ENCODE measurements around the gene CDK10.
A peak's percentile ranks its signal among the peaks of the same experiment; 100 is the strongest.
"Not testable (repeated sequence)": the region's sequence is repeated elsewhere in the genome, so short reads cannot be mapped to it uniquely, and the experiment has no call there.

CDK10 gene, protein sequence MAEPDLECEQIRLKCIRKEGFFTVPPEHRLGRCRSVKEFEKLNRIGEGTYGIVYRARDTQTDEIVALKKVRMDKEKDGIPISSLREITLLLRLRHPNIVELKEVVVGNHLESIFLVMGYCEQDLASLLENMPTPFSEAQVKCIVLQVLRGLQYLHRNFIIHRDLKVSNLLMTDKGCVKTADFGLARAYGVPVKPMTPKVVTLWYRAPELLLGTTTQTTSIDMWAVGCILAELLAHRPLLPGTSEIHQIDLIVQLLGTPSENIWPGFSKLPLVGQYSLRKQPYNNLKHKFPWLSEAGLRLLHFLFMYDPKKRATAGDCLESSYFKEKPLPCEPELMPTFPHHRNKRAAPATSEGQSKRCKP

DNA sequence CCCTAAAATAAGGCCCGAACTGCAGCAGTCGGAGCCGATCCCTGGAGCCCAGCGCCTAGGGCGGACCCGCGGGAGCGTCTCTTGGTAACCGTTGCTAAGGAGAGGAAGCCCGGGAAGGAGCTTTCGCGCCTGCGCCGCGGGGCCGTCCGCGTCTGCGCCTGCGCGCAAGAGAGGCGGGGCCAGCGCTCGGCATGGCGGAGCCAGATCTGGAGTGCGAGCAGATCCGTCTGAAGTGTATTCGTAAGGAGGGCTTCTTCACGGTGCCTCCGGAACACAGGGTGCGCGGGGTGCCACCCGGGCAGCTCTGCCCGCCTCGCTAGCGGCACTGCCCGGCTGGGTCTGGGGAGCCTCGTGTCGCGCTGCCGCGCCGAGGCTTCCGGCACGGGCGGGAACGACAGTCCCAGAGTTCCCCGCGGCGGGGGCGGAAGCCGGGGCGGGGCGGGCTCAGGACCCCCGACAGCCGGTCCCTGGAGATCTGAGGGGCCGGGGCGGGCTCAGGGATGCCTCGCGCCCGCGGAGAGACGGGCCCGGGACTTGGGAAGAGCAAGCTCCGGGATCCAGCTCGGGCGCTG is at the start of gene CDK10:
Gene CDK10, plus strand, starts transcription at position 170 of the 572 bp plus-strand sequence. Its CDS starts 22 bp downstream, at position 192.
- DNase-seq = peak; percentile 96

DNA sequence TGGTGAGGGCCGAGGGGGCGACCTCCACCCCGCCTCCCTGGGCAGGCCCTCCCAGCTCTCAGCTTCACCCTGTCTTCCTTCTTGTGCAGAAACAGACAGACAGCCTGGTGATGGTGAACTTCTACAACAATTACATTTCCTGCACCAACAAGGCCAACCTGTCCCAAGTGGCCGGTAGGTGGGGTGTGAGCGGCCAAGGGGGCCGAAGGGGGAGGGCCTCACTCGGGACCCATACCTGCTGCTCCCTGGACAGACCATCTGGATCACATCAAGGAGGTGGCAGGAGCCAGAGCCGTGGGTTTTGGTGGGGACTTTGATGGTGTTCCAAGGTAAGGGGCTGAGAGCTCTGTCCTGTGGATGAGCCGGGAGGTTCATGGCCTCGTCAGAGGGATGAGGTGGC is 49.1 kb upstream of the CDK10 start:
- DNase-seq = no peak

GRCh38 chr16:89638455-89638854 is 48.0 kb upstream of the CDK10 start:
- DNase-seq = no peak

DNA sequence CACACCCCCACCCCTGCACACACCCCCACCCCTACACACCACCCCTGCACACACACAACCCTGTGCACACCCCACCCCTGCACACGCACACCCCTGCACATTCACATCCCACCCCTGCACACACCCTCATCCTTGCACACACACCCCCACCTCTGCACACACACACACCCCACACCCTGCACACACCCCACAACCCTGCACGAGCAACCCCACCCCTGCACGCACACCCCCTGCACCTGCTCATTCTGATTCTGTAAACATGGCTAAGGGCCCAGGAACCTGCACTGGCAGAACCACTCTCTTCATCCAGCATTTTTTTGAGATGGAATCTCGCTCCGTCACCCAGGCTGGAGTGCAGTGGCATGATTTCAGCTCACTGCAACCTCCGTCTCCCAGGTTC is 47.1 kb upstream of the CDK10 start:
- no peak for DNase-seq

GRCh38 chr16:89641458-89642119 is 44.9 kb upstream of the CDK10 start:
- no peak for DNase-seq

GRCh38 chr16:89642574-89642973 is 43.9 kb upstream of the CDK10 start:
- DNase-seq = no peak

- no peak for DNase-seq
Observed at GRCh38 chr16:89643769-89644300, 42.7 kb upstream of the CDK10 start.

DNA sequence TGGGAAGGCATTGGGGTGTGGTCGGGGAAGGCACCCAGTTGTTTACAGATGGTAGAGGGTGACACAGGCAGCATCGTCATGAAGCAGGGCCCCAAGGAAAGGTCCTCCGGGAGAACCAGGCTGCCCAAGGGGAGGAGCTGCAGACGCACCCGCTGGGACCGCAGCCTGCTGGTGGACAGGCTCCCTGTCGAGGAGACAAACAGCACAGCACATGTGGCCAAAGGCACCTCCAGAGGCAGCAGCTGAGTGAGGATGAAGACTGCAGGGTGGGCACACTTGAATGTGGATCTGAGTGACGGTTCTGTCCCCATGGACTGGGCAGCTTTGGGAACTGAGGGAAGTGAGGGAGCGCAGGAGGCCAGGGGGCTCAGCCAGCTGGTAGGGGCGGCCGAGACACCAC is 41.4 kb upstream of the CDK10 start:
- DNase-seq = no peak

GRCh38 chr16:89646270-89646669 is 40.2 kb upstream of the CDK10 start:
- no peak for DNase-seq

DNA sequence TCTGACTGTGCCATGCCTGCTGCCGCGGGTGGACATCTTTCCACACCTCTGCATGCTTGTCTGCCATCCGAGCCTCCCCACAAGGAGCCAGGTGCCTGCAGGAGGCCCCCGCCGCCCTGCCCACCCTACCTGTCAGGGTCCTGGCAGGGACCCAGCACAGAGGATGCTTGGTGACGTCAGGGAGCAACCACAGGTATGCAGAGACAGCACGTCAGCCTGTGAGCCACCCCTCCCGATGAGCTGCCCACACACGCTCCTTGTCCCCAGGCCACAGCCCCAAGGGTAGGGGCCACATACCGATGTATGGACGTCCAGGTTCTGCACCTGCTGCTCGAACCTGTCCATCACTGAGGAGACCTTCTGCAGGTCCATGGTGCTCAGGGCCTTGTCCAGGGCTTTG is 39.6 kb upstream of the CDK10 start:
- no peak for DNase-seq

GRCh38 chr16:89651584-89651983 is 34.9 kb upstream of the CDK10 start:
- DNase-seq = no peak

DNA sequence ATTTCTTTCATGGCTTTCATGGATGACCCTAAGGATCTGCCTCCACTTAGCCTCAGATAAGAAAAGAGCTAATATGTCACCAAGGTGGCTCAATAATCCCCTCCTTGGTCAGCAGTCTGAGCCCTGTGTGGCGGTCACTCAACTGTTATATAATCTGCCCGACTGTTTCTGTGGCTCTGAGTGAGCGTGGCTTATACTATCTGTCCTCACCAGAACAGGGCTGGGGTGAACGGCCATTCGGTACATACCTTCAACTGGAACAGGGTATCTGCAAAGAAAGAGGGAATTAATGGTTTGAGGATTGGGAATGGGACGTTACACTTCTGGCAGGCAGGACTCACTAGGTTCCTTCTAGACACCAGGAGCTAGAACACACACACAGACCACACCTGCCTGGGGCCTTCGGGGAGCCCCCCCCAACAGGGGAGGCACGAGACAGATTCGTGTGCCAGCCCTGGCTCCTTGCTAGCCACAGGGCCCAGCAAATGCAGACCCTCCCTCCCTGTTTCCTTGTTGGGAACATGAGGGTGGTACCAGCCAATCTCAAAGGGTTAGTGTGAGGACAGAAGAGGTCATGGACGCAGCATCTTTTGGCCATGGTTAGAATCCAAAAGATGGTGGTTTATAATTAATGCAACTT is 32.7 kb upstream of the CDK10 start:
- no peak for DNase-seq

- DNase-seq = no peak
Observed at GRCh38 chr16:89655062-89655643, 31.3 kb upstream of the CDK10 start.

DNA sequence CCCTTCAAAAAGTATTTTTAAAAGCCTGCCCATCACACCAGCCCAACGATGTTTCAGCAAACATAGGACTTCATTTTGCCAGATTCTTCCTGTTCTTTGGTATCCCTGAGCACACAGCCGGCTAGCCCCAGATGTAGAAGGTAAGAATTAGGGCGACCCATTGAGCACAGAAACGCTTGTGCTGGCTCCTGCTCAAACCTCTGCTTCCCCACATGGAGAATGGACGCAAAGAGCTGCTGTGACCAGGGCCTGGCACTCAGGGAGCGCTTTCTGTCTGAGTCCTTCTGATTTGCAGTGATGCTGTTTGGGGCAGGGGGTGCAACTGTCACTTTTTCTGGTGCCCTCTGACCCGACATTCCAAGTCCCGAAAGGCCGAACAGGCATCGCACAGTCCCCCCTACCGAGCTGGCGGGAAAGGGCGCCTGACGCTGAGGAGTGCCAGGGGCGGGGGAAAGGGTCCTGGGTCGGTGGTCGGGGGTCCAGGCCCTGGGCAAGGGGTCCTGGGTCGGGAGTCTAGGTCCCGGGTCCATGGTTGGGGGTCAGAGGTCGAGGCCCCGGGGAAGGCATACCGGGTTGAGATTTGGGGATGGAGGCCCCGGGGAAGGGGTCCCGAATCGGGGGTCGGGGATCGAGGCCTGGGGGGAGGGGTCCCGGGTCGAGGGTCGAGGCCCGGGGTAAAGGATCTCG is 29.9 kb upstream of the CDK10 start:
- no peak for DNase-seq

- peak; percentile 94 for DNase-seq
Observed at GRCh38 chr16:89657442-89658220, 28.9 kb upstream of the CDK10 start, which contains the start of the genes CHMP1A and SPATA33. Gene CHMP1A, minus strand, starts transcription at chr16:89657708. Its CDS starts 120 bp downstream, at chr16:89657588. Gene SPATA33, plus strand, starts transcription at chr16:89657836. Its CDS starts 76 bp downstream, at chr16:89657912.

- DNase-seq = peak; percentile 60
Observed at GRCh38 chr16:89658221-89658879, 28.1 kb upstream of the CDK10 start.

GRCh38 chr16:89660146-89660545 is 26.3 kb upstream of the CDK10 start:
- no peak for DNase-seq

- no peak for DNase-seq
Observed at GRCh38 chr16:89661215-89661614, 25.3 kb upstream of the CDK10 start.

- not testable (repeated sequence) for DNase-seq
Observed at GRCh38 chr16:89664238-89664637, 22.3 kb upstream of the CDK10 start.

DNA sequence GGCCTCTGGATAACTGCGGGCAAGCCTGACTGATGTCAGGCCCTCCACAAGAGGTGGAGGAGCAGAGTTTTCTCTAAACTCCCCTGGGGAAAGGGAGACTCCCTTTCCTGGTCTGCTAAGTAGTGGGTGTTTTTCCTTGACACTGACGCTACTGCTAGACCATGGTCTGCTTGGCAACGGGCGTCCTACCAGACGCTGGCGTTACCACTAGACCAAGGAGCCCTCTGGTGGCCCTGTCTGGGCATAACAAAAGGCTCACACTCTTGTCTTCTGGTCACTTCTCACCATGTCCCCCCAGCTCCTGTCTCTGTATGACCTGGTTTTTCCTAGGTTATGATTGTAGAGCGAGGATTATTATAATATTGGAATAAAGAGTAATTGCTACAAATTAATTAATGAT is 19.5 kb upstream of the CDK10 start:
- not testable (repeated sequence) for DNase-seq

- DNase-seq = no peak
Observed at GRCh38 chr16:89667633-89668032, 18.9 kb upstream of the CDK10 start.

Measured in stimulated activated CD8-positive, alpha-beta memory T cell treated with anti-CD3 and anti-CD28 coated beads, Interleukin-4, amount 100 ng/mL, for 48 hours (primary cell).